HEK293T (cell line): ENCODE data around the gene PLPP2.

Experiments used
- ELF4 ChIP-seq: fragments of 450-650 bp; IDR thresholded peaks from 2 replicates; pipeline ENCODE4 v1.6.1; 2017; ENCODE audit warnings: antibody characterized with exemption
- FOXA1 ChIP-seq: fragments of 450-650 bp; IDR thresholded peaks from 2 replicates; pipeline ENCODE4 v1.6.1; 2016; ENCODE audit warnings: mild to moderate bottlenecking
- FOXM1 ChIP-seq: fragments of 450-650 bp; IDR thresholded peaks from 2 replicates; pipeline ENCODE4 v1.6.1; 2017; ENCODE audit warnings: mild to moderate bottlenecking, borderline replicate concordance
- L3MBTL2 ChIP-seq: fragments of 450-650 bp; conservative IDR thresholded peaks from 2 replicates; pipeline ENCODE4 v1.6.1; 2016; ENCODE audit warnings: mild to moderate bottlenecking
- PKNOX1 ChIP-seq: fragments of 450-650 bp; IDR thresholded peaks from 2 replicates; pipeline ENCODE4 v1.6.1; 2016
- SP1 ChIP-seq: fragments of 450-650 bp; IDR thresholded peaks from 2 replicates; pipeline ENCODE4 v1.6.1; 2017

- TF ChIP-seq PKNOX1 (no peak), SP1 (no peak), FOXM1 (no peak), FOXA1 (no peak), L3MBTL2 (no peak), ELF4 (no peak)
Observed at GRCh38 chr19:324716-325115, 33.5 kb upstream of the PLPP2 start.
